Loucy (cell line): ENCODE data around the gene LYSMD4.

Source experiments
- H2AFZ ChIP-seq: fragments of 200-600 bp; sonication (generic); 2 replicates; pipeline ENCODE4 v1.6.0; 2016; ENCODE audit warnings: antibody characterized with exemption, mild to moderate bottlenecking, low read length, moderate library complexity
- H3F3A ChIP-seq: fragments of 200-600 bp; 2 replicates; pipeline ENCODE4 v1.6.0; 2016; ENCODE audit warnings: antibody characterized with exemption, low read depth, mild to moderate bottlenecking
- H3K27me3 ChIP-seq: fragments of 200-600 bp; sonication (generic); 2 replicates; pipeline ENCODE4 v1.6.1; 2014; ENCODE audit warnings: low read length, mild to moderate bottlenecking; ENCODE audit not compliant: insufficient read depth, poor library complexity, severe bottlenecking
- H3K36me3 ChIP-seq: fragments of 200-600 bp; sonication (generic); 2 replicates; pipeline ENCODE4 v1.6.1; 2016; ENCODE audit warnings: low read length; ENCODE audit not compliant: insufficient read depth
- H3K4me1 ChIP-seq: fragments of 200-600 bp; sonication (generic); 2 replicates; pipeline ENCODE4 v1.5.1; 2014; ENCODE audit warnings: low read length, mild to moderate bottlenecking; ENCODE audit not compliant: insufficient read depth, poor library complexity, severe bottlenecking
- H3K4me2 ChIP-seq: fragments of 200-600 bp; sonication (generic); 2 replicates; pipeline ENCODE4 v1.6.0; 2014; ENCODE audit warnings: antibody characterized with exemption, low read length, low read depth, mild to moderate bottlenecking; ENCODE audit not compliant: poor library complexity, severe bottlenecking
- H3K4me3 ChIP-seq: fragments of 200-600 bp; sonication (generic); 2 replicates; pipeline ENCODE4 v1.5.1; 2014; ENCODE audit warnings: low read length, mild to moderate bottlenecking, mixed read lengths; ENCODE audit not compliant: poor library complexity, severe bottlenecking
- H3K79me2 ChIP-seq: fragments of 200-600 bp; sonication (generic); 2 replicates; pipeline ENCODE4 v1.6.1; 2014; ENCODE audit warnings: low read length; ENCODE audit not compliant: insufficient read depth
- H3K9ac ChIP-seq: fragments of 200-600 bp; sonication (generic); 2 replicates; pipeline ENCODE4 v1.6.0; 2014; ENCODE audit warnings: mild to moderate bottlenecking, low read depth, low read length, moderate library complexity; ENCODE audit not compliant: poor library complexity, severe bottlenecking
- H3K9me2 ChIP-seq: fragments of 200-600 bp; sonication (generic); replicated peaks from 2 replicates; pipeline ENCODE4 v1.6.1; 2016; ENCODE audit warnings: low read depth, low read length, mixed read lengths
- H3K9me3 ChIP-seq: fragments of 200-600 bp; sonication (generic); 2 replicates; pipeline ENCODE4 v1.6.1; 2014; ENCODE audit warnings: mild to moderate bottlenecking, antibody characterized with exemption, low read length, low read depth; ENCODE audit not compliant: insufficient read depth
- H4K20me1 ChIP-seq: fragments of 200-600 bp; sonication (generic); 2 replicates; pipeline ENCODE4 v1.6.0; 2014; ENCODE audit warnings: antibody characterized with exemption, low read length, mild to moderate bottlenecking; ENCODE audit not compliant: insufficient read depth, poor library complexity, severe bottlenecking
- EZH2phosphoT487 ChIP-seq: fragments of 200-600 bp; IDR thresholded peaks from 2 replicates; pipeline ENCODE4 v1.6.1; 2018; ENCODE audit warnings: antibody characterized with exemption, mild to moderate bottlenecking, moderate library complexity, borderline replicate concordance
- TF ChIP-seq, protein P1 (sequence below): fragments of 200-600 bp; sonication (generic); conservative IDR thresholded peaks from 2 replicates; pipeline ENCODE4 v1.5.1; 2014; ENCODE audit warnings: mild to moderate bottlenecking, antibody characterized with exemption, low read length

Gene LYSMD4

DNA sequence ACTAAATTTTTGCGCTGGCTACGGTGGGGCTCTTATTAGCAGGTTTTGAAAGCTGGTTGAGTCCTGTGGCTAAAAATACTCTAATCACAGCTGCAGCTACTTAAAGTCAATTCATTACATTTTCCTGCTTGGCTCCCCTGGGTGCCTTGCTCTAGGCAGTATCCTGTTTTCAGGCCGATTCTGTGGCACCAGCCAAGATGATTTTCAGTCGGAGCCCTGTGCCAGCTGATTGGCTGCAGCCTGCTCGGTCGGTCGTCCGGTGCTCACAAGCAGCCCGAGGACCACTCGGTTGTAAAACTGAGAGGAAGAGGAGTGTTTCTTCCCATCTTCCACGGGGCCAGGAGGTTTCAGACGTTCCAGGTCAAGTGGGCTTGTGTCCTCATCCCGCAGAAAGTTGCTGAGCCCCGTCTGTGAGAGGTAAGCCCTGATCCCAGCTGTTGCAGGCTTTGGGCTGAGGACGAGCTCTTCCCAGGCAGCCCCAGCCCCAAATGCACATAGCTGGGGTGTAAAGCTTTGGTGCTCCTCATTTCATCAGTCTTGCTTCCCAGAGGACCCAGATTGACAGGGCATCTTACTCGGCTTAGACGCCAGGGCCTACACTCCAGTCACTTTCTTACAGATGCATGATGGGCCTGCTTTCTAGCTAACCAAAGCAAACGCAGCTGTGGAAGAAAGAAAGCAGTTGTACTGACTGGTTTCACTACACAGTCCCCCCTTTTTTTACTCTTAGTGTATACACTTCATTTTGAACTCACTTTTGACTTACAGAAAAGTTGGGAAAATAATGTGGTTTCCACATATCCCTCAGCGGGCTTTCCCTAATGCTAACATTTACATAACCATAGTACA, 15.9 kb downstream of the LYSMD4 start:
- Histone ChIP-seq H3K4me3 (no peak overlapping the region), H3K9ac (no peak overlapping the region), H3K9me2 (no peaks in the 10 kb centered on the region), H4K20me1 (no peaks in the 10 kb centered on the region), H3K36me3 (peaks cover 21% of the 10 kb centered on the region; the same call in 1 of the 2 replicates), H3K4me2 (no peak overlapping the region), H2AFZ (no peak overlapping the region), H3K27me3 (no peaks in the 10 kb centered on the region), H3F3A (0 out of 2 replicates have a peak, but pooled peaks cover 5% of the 10 kb centered on the region), H3K9me3 (no peaks in the 10 kb centered on the region), H3K79me2 (no peaks in the 10 kb centered on the region), H3K4me1 (peaks cover 25% of the 10 kb centered on the region)
- TF ChIP-seq, protein P1, sequence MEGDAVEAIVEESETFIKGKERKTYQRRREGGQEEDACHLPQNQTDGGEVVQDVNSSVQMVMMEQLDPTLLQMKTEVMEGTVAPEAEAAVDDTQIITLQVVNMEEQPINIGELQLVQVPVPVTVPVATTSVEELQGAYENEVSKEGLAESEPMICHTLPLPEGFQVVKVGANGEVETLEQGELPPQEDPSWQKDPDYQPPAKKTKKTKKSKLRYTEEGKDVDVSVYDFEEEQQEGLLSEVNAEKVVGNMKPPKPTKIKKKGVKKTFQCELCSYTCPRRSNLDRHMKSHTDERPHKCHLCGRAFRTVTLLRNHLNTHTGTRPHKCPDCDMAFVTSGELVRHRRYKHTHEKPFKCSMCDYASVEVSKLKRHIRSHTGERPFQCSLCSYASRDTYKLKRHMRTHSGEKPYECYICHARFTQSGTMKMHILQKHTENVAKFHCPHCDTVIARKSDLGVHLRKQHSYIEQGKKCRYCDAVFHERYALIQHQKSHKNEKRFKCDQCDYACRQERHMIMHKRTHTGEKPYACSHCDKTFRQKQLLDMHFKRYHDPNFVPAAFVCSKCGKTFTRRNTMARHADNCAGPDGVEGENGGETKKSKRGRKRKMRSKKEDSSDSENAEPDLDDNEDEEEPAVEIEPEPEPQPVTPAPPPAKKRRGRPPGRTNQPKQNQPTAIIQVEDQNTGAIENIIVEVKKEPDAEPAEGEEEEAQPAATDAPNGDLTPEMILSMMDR, result no peak
- no peak for TF ChIP-seq EZH2phosphoT487

DNA sequence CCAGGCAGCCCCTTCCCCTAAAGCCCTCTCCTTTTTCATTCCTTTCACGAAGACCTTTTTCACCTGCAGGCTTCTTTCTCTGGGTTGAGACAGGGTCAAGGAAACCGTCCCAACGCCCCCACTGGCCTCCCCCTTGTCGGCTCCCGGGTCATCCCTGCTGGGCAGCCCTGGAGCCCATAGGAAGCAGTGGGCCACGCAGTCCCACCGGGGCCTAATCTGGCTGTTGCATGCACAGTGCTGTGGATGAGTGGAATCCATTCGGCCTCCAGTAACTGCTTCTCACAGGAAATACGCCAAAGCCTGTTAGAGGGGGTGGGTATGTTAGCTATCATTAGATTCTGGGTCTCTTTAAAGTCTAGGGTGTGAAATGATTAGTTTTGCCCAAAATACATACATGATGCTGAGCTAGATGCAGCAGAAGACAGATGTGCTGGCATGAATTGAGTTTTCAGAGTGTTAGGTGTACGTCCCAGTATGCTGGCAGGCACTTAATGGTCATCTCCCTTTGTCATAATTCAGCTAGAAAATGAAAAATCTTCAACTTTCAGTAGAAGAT, 16.6 kb downstream of the LYSMD4 start:
- Histone ChIP-seq H3K4me2 (no peak overlapping the region), H4K20me1 (no peaks in the 10 kb centered on the region), H3K9me2 (no peaks in the 10 kb centered on the region), H3K4me3 (no peak overlapping the region), H3F3A (0 out of 2 replicates have a peak, but pooled peaks cover 5% of the 10 kb centered on the region), H3K4me1 (peaks cover 25% of the 10 kb centered on the region), H3K9ac (no peak overlapping the region), H3K79me2 (no peaks in the 10 kb centered on the region), H3K36me3 (peaks cover 28% of the 10 kb centered on the region; the same call in 1 of the 2 replicates), H3K27me3 (no peaks in the 10 kb centered on the region), H2AFZ (no peak overlapping the region), H3K9me3 (no peaks in the 10 kb centered on the region)
- no peak for TF ChIP-seq EZH2phosphoT487

DNA sequence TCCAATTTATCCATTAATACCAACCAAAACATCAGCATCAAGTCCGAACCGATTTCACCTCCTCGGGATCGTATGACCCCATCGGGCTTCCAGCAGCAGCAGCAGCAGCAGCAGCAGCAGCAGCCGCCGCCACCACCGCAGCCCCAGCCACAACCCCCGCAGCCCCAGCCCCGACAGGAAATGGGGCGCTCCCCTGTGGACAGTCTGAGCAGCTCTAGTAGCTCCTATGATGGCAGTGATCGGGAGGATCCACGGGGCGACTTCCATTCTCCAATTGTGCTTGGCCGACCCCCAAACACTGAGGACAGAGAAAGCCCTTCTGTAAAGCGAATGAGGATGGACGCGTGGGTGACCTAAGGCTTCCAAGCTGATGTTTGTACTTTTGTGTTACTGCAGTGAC, 20.8 kb downstream of the LYSMD4 start:
- no peak overlapping the region for H2AFZ ChIP-seq
- H3K4me3 ChIP-seq, result no peak overlapping the region
- H3K9me2 ChIP-seq, result no peaks in the 10 kb centered on the region
- H3F3A ChIP-seq, result 0 out of 2 replicates have a peak, but pooled peaks cover 5% of the 10 kb centered on the region
- H3K9ac ChIP-seq, result no peak overlapping the region
- H3K36me3 ChIP-seq, result peaks cover 41% of the 10 kb centered on the region; the same call in 1 of the 2 replicates
- TF ChIP-seq EZH2phosphoT487, result no peak
- TF ChIP-seq, protein P1, result no peak
- H4K20me1 ChIP-seq, result no peaks in the 10 kb centered on the region
- H3K4me2 ChIP-seq, result no peak overlapping the region
- no peaks in the 10 kb centered on the region for H3K79me2 ChIP-seq
- H3K27me3 ChIP-seq, result no peaks in the 10 kb centered on the region
- no peaks in the 10 kb centered on the region for H3K9me3 ChIP-seq
- no peaks in the 10 kb centered on the region for H3K4me1 ChIP-seq
